GM18873 (cell line): Measurements from ENCODE around the gene VSTM2B.

Experiments used
- ATAC-seq: cut with Tn5 transposase; IDR thresholded peaks from one replicate; pipeline ENCODE4 v1.9.1; 2021; ENCODE audit warnings: mild to moderate bottlenecking, moderate library complexity, moderate number of reproducible peaks; ENCODE audit not compliant: unreplicated experiment, low FRiP score

The VSTM2B gene

GRCh38 chr19:29562299-29563297 is 36.8 kb downstream of the VSTM2B start:
- ATAC-seq = no peak

DNA sequence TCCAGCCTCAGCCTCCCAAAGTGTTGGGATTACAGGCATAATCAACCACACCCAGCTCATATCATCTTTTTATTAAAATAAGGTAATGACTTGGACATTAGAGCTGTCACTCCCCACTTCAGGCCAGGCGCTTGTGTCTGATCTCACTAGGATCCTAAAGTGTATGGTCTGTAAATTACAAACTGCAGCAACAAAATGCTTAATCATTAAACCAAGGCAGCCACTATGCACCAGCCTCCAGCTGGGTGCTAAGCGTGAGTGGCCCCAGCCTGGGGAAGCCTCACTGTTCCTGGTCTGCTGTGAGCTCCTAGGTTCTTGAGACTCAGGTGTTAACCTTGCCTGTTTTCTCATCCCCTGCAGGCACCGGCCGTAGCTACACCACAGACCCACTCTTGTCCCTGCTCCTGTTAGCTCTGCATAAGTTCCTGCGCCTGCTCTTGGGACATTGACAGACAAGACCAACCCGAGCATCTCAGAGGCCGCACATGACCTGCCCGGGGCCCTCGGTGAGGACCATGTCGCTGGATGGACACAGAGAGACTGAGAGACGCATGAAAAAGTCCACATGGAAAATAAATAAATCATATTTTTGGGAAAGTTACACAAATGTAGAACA is 37.8 kb downstream of the VSTM2B start:
- no peak for ATAC-seq

DNA sequence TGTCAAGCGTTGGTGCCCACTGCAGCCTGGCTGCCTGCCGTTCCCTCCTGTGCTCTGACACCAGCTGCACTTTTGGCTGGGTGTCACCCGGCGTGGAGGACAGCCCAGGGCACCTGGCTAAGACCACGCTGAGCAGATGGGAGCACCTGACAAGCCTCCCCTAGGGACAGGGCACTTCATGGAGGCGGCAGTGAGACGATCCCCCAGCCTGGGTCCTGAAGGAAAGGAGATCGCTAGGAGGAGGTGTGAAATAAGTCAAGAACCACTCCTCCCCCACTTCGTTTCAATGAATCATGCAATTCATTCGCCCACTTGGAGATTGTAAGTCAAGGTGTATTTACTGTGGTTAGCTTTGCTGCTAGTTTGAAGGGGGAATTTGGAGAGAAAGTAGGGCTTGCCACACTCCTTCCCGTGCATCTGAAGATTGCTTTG is 38.8 kb downstream of the VSTM2B start:
- ATAC-seq = no peak

DNA sequence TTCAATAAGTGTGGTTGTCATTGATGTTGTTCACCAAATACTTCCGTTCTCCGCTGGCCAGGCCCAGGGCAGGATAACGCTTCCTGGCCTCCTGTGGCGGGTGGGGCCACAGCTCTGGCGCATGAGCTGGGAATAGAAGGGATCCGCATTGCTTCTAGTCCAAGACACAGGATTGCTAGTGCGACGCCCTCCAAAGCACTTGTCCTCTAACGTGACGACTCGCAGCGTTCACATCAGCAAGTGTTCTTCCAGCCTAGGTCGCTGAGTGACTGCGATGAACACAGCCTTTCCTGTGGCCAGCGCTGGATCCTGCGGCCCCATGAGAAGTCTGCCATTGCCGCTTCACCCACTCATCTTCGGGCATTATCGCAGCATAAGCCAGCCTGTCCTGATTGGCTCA is 39.4 kb downstream of the VSTM2B start:
- no peak for ATAC-seq

- no peak for ATAC-seq
Measured at GRCh38 chr19:29566496-29567054, 40.8 kb downstream of the VSTM2B start.

DNA sequence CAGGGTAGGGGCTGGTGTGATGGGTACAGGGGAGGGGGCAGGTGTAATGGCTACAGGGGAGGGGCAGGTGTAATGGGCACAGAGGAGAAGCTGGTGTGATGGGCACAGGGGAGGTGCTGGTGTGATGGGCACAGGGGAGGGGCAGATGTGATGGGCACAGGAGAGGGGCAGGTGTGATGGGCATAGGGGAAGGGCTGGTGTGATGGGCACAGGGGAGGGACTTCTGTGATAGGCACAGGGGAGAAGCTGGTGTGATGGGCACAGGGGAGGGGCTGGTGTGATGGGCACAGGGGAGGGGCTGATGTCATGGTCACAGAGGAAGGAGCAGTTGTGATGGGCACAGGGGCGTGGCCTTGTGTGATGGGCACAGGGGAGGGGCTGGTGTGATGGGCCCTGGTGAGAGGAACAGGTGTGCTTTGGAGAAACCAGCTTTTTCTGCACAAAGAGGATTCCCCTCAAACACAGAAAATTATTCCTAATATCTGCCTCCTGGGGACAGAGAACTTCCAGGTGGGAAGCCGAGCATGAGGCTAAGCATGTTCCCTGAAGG is 41.6 kb downstream of the VSTM2B start:
- no peak for ATAC-seq

DNA sequence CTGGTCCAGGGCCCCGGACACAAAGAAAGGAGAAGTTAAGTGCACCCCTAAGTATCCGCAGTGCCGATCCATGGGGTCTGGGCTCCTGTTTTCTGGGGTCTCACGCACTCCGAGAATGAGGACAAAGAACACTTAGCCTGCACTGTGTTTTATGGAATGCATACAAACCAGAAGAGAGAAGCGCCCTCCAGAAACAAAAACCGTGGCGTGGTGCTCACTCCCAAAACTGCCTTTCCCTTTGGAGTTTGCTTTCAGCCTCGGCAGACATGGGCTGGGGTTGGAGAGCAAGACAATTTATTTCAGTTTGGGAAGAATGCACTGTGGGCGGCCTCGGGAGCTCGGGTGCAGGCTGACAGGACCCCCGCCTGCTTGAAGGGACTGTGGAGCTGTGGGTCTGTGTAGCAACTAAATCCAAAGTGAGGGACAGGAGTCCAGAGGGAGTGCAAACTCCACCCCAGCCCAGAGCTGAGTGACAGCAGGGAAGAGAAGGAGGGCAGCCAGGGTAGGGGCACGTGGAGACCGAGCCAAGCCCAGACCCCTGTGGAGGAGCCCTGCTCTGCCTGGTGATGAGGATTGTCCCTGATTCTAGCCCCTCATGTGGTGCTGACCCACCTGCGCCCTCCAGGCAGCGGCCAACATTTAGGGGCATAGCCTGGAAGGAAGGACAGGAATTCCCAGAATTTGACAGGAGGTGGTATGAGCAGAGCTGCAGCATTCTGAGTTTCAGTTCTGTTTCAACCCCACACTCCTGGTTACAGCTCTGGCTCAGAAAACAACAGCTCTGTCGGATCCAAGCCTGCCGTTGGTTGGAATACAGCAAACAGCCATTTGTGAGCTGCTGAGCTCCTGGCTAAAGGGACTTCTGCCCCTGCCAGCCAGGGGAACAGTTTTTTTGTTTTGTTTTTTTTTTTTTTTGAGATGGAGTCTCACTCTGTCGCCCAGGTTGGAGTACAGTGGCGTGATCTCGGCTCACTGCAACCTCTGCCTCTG is 42.5 kb downstream of the VSTM2B start:
- ATAC-seq = no peak

DNA sequence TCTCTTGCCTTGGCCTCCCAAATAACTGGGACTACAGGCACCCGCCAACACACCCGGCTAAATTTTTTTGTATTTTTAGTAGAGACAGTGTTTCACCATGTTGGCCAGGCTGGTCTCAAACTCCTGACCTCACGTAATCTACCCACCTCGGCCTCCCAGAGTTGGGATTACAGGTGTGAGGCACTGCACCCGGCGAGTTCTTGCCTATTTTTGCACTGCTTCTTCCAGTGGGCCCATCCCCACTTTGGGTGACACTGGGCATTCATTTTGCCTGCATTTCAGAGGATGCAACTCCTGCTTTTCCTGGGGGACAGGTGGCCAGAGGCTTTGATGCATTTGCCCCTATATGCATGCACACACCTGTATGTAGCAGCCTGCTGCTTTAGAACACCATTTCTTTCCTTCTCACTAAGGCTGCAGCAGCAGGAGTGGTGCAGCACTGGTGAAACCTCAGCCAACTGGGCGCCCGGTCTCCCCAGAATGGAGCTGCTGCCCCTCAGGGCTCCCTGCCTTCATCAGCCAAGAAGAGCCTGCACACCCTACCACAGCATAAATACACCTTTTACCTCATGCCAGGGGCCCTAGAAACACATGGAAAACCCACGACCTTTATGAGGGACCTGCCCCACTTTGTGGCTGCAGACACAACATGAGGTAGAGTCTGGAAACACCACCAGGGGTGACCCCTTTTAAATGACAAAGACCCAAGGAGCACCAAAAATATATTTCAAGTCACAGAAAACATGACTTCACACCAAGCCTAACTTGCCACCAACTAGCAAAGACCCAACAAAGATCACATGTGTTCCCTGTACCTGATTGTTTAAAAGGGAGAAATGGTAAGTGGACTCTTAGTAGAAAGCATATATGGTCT is 43.5 kb downstream of the VSTM2B start:
- no peak for ATAC-seq

- ATAC-seq = no peak
Measured at GRCh38 chr19:29571181-29571580, 45.4 kb downstream of the VSTM2B start.

GRCh38 chr19:29573486-29573885 is 47.7 kb downstream of the VSTM2B start:
- no peak for ATAC-seq

GRCh38 chr19:29574510-29574909 is 48.7 kb downstream of the VSTM2B start:
- ATAC-seq = no peak

GRCh38 chr19:29576046-29576606 is 50.3 kb downstream of the VSTM2B start:
- ATAC-seq = no peak

DNA sequence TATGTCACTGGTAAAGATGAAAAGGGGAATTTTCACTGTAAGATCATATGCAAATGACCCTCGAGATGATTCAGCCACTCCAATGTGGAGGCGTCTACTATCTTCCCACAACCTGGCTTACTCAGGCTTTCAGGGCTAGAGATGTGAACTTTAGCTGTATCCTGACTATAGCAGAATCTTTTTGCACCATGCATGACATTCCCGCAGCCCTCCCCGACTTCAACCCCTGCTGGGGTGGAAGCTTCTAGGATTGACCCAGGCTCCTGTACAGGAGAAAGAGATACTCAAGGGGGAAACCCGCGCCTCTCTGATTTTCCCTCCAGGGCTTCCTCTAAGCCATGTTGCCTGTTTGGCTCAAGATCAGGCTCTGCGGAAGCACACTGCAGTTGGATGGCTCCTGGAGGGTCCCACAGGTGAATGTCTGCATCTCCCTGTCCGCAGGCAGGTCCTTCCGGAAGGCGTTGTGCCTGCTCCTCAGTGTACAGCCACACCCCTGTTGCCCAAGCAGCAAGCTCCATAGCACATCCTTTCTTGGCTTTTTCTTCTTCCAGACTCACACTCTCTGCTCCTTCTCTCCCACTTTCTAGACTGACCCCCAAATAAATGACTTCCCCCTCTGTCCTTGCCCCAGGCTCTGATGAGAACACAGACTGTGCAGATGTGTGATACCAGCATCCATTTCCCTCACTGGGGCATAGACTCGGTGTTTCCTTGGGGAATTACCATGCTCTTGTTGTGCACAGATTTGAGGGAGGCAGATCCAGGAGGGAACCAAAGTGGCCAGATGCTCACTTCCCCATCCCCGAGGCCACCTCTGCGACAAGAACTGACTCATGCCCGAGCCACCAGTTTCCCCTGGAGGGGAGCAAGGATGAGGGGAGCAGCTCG is 51.2 kb downstream of the VSTM2B start:
- ATAC-seq = no peak

DNA sequence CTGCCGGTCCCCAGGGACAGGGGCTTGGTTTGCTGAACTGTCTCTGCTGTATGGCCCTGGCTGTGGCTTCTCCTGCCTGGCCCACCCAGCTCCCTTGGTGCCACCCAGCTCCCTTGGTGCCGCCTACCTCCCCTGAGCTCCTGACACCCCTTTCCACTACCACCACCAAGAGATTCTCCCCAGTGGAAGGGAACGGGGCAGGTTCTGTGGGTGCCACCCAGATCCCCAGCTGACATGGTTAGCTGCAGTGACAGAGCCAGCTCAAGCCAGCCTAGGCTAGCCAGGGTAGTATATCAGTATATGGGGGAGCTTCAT is 51.8 kb downstream of the VSTM2B start:
- ATAC-seq = no peak

GRCh38 chr19:29578349-29578748 is 52.6 kb downstream of the VSTM2B start:
- ATAC-seq = no peak

- ATAC-seq = no peak
Measured at GRCh38 chr19:29579308-29579910, 53.6 kb downstream of the VSTM2B start.

GRCh38 chr19:29581398-29581797 is 55.6 kb downstream of the VSTM2B start:
- no peak for ATAC-seq
